ELF-1 (cell line): Measurements from ENCODE around the gene KCTD16.

Source experiments
- DNase-seq: peaks from one replicate; pipeline ENCODE4 v3.0.0-alpha.2; 2016; ENCODE audit warnings: low read depth, low spot score

The KCTD16 gene

DNA sequence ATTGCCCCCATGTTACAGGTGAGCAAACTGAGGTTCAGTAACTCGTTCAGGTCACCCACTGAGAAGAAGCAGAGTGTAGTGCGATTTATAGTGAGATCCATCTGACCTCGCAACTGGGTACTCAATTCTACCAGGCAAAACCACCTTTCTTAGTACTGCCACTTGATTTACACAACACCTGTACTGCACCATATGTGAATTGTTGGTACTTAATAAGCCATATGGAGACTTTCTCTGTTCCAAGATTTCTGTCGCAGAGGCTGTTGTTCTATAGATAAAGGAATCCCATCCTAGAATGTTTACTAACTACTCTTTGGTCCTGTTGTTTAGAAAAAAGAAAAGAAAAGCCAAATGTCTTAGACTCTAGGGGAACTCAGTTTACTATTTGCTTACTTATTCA is 287.5 kb downstream of the KCTD16 start:
- no peak for DNase-seq

DNA sequence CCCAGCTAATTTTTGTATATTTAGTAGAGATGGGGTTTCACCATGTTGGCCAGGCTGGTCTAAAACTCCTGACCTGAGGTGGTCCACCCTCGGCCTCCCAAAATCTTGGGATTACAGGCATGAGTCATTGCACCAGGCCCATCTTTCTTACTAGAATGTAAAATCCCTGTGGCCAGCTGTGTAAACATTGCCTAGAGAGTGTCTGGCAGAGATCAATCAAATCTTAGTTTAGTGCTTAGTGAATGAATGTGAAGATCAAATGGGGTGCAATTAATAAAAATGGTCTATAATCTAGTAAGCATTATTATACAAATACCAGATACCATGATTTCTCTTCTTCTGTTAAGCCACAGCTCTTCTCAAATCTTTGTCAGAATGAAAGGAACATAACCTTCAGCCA is 289.9 kb downstream of the KCTD16 start:
- DNase-seq = no peak

DNA sequence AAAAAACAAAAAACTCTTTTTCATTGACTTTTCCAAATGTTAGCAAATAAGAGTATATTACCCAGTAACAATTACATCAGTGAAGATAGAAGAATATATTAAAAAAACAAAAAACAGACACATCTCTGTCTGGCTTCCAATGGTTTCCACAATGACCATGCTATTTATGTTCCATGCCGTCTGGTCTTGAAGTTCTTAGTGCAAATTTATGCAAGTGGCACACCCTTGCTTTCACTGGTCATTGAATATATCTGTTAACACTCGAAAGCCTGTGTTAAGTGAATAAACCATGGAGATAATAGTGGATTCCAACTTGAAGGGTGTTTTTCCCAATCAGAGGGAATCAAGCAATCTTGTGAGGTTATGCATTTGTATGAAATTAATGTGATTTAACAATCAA is 291.9 kb downstream of the KCTD16 start:
- DNase-seq = no peak

DNA sequence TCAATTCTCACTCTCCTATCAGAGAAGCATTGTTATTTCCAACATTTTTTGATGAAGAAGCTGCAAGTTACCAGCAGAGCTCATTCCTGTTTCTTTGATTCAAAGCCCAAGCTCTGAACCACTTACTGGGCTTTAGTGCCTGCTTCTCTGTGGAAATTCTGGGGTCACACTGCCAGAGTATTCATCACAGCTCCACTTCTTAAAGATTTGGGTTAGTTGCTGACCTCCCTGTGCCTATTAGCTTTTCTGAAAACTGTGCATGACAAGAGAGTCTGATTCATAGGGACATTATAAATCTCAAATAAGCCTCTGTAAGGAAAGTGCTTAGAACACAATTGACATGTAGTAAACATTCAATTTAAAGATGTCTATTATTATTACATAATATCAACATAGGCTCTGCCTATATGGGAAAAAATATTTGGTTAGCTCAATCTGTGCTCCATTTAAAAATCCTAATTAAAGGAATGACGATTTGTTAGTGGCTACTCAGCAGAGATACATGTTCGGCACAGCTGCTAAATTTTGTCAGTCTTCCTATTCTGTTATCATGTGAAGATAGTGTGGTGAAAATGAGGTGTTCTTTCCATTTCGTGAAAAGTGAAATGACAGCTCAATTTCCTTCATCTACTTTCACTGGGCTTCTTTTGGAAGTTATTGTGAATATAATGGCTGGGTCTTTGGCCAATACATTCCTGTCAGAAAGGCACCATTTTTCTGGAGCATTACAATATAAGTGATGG is 293.0 kb downstream of the KCTD16 start:
- DNase-seq = no peak

DNA sequence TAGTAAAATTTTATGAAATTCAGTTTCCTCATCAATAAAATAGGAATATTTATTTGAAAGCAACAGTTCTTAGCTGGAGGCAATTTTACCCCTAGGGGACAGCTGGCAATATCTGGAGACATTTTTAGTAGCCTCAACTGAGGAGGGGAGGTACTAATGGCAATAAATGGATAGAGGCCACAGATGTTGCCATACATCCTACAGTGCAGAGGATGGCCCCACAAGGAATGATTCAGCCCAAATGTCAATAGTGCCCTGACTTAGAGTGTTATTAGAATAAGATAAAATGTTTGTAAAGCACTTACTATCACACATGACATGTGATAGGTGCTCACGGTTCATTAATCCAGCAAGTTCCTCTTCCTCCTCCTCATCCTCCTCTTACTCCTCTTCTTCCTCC is 293.6 kb downstream of the KCTD16 start:
- DNase-seq = no peak

DNA sequence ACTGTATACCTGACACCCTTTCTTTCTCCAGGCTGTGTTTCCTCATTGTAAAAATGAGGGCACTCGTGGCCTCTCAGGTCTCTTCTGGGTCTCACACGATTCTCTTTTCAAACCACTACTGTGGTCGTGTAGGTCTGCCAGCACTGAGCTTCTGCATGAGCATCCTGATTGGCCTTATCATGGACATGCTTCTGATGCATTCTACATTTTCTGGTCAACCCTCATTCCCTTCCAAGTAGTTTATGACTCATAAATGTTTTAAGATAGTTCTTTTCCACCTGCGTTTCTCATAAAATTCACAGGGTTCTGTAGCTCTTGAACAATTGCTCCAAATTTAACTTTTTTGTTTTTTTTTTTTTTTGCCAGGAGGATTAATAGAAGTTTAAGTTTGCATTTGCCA is 294.8 kb downstream of the KCTD16 start:
- DNase-seq = no peak

DNA sequence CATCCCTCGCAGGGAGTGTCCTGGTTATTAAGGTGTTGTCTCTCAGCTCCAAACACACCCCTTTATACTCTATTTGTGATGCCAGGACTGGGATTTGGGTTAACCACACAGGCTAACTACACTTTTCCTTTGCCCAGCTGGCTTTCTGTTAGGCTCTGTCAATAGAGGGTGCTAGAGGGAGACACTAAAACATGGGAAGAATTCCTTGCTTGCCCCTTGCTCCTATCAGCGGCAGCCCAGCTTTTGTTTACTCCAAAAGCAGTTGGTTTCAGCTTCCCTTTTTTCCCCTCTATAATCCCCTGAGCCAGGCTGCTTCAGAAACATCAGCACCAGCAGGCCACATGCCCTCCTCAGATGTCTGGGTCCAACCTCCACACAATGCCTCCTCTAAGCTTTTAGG is 297.1 kb downstream of the KCTD16 start:
- DNase-seq = peak; percentile 82

DNA sequence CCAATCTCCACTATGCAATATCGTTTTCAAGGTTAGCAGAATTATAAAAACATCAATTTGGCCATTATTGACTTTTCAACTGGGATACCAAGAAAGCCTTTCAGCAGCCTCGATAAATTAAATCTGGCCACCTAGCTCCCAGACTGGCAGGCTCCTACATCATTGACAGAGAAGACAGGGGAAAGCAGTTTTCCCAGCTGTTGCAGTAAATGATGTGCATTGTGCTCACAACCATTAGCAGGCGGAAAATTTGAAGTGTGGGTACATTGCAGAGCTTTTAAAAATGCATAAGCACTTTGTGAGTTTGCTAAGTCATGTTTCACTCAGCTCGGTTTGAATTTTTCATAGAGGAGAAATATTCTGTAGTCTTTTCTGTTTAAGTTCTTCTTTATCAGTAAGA is 297.9 kb downstream of the KCTD16 start:
- DNase-seq = no peak

DNA sequence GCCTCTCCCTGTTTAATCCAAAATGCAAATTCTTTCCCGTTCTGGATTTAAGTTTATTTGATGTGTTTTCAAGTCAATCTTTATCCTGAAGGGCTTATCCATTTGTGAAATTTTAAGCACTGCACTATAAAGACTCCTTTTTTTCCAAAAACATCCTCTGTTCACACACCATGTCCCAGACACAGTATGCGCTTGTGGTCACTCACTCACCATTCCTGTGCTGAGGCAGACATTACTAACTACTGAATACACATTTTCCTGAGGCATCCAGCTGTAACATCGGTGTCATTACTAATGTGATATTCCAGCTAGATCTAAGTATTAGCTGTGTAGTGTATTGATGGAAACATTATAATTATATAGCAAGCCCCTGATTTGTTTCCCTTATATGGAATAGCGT is 298.4 kb downstream of the KCTD16 start:
- DNase-seq = no peak

DNA sequence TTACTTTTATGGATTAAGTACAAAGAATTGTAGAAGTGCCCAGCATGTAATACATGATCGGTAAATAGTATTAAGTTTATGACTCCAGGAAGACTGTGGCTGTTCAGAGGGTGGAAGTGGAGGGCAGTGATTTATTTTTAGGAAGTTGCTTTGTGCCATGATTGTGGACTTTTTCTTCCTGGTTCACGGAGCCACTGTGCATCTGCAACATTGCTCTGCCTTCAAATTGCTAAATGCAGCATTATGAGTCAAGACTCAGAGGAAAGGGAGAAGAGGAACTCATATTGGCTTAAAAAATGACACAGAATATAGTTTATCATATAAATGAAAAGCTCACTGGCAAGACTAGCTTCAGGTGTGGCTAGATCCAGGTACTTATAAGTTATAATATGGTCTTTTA is 301.5 kb downstream of the KCTD16 start:
- DNase-seq = no peak

DNA sequence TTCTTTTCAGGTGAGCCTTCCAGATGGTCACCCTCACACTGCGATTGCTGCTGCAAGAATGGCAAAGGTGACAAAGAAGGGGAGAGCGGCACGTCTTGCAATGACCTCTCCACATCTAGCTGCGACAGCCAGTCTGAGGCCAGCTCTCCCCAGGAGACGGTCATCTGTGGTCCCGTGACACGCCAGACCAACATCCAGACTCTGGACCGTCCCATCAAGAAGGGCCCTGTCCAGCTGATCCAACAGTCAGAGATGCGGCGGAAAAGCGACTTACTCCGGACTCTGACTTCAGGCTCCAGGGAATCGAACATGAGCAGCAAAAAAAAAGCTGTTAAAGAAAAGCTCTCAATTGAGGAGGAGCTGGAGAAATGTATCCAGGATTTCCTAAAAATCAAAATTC is 303.0 kb downstream of the KCTD16 start:
- no peak for DNase-seq

DNA sequence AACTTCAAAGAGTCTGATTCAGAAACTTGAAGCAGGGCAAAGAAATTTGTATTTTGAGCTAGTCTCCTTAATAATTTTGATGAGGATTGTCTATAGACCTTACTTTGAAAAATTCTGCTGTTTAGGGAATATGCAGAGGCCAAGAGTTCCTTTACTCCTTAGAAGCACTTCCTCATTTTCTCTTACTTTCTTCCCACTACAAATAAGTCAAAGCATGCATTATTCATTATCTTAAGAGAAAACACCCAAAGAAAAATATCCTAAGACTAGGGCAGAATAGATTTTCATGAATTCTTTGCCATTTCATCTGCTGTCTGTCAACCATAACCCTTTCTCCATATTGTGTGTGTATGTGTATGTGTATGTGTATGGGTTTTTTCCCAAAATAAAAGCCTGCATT is 307.9 kb downstream of the KCTD16 start:
- no peak for DNase-seq

DNA sequence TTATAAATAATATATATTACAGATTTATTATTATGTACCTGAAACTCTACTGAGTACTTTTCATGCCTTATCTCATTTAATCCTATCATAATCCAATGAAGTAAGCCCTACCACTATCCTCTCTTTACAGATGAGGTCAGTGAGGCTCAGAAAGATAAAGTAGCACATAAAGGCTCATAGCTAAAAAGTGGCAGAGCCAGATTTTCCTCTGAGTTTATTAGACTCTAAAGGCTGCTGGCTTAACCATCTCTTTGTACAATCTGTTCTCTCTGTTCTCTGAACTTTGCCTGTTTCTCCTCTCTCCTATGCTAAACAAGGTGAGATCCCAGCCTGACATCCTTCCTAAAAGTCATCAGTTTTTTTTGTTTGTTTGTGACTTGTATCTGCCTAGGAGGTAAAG is 311.2 kb downstream of the KCTD16 start:
- DNase-seq = no peak

DNA sequence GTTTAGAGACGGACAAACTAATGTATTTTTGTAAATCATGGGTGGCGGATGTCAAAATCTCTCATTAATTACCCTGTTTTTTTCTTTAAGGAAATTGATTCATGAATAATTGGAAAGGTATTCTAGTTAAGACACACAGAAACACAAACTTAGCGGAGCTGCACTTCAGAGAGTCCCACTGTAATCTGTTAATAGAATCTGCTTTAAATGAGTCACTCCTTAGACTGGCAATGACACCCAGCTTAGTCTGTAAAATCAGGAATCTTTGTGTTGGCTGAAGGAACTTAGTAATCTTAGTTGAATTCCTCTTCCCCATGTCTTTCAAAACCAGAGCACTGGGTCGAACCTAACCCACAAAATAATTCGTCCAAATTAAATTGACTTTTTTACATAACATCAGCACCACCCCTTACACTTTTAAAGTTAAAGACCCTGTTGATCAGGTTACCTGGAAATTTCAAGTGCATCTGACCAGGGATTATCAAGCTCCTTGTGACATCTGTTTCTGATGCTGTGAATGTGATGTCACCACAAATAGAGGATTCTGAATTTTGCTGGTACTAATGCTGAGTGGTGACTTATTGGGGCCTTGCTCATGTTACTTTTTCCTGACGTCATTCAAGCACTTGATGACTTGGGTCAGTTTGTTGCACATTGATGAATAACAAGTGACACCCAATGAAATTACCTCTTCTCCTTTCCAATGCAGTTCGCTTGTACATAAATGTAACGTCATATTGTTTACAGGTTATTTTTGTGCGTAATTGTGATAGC is 313.6 kb downstream of the KCTD16 start:
- DNase-seq = no peak

DNA sequence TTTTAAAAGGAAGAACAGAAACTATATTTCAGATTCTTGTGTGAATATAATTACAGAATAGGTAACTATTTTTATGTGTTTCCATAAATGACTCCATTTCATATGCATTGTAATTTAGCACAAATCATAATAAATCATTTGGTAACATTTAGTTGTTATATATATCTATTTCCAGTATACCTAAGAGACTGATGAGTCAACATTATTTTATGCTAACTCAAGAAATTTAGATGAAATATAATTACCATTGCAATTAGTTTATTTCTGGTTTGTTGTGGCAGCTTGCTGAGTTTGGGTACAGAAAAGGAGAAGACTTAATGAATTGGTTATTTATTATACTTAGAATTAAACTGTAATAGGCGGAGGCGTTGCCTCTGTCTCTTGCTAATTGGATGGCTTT is 314.9 kb downstream of the KCTD16 start:
- DNase-seq = no peak

DNA sequence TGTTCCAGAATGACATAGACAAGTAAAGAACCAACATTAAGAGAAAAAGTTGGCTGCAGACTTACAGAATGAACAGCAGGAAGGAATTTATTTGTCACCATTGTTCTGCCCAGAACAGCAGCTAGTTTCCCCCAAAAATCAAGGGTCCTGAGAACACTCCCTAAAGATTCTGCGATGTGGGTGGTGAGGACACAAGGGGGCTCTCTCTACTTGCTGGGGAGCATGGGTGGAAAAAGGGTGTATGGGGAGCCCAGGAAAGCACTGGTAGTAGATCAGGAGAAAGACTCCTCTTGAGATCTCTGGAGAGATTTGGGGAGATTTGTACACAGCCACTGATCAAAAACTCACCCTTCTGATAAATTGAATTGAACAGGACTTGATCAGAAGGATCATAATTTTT is 316.5 kb downstream of the KCTD16 start:
- peak; percentile 38 for DNase-seq

DNA sequence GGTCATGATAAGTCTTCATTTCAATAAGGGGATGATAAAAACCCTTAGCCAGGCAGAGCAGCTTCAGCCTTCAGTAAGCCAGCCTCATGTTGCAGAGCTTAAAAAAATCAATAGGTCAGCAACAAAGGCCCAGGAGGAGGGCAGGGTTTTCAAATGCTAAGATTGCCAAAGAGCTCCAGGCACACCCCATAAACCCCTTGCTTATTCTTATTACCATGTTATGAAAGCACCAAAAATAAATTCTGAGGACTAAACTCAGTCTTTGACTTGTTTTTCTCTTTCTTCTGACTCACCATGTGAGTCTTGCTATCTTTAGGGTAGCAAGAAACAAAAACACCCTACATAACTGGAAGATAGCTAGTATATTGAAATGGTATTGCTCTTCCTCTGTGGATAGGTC is 317.1 kb downstream of the KCTD16 start:
- DNase-seq = peak; percentile 36

DNA sequence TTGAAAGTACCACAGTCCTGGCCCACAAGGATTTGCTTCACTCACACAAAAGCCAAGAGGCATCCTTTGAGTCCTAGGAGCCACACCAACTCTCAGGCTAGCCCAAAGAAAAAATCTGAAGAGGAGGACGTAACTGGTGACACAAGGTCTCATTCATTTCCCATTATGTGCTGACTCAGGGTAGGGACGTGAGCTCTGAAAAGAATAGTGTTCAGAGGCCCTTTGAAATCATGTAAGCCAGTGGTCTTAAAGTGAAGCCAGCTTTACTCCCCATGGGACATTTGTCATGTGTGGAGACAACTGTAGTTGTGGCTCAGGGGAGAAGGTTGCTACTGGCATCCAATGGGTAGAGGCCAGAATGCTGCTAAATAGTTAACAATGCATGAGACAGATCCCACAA is 332.4 kb downstream of the KCTD16 start:
- DNase-seq = no peak

DNA sequence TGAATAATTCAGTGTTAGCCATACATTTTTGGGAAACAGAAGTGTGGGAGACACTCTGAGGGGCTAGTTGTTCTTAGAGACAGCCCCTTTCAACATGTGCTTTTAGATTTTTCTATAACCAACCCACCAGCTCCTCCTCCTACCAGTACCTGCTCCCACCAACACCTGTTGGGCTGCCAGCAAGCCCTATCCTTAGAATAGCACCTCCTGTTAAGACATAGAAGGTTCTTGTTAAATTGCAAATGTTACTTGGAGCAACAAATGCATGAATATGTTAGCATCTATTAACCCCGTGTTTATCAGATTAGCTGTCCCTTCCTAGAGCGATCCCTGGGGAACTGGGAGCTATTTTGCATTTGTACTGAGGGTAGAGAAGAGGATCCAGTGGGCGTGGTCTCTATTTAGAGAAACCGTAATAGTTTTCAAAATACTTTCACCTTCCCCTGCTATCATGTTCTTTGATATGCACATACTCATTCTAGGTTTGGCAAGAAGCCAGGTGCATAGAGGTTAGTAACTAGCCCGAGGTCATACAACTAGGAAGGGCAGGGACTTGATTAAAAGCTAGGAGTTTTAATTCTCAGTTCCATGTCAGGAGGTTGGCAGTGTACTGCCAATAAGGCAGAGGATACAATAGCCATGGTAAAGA is 334.4 kb downstream of the KCTD16 start:
- peak; percentile 53 for DNase-seq

DNA sequence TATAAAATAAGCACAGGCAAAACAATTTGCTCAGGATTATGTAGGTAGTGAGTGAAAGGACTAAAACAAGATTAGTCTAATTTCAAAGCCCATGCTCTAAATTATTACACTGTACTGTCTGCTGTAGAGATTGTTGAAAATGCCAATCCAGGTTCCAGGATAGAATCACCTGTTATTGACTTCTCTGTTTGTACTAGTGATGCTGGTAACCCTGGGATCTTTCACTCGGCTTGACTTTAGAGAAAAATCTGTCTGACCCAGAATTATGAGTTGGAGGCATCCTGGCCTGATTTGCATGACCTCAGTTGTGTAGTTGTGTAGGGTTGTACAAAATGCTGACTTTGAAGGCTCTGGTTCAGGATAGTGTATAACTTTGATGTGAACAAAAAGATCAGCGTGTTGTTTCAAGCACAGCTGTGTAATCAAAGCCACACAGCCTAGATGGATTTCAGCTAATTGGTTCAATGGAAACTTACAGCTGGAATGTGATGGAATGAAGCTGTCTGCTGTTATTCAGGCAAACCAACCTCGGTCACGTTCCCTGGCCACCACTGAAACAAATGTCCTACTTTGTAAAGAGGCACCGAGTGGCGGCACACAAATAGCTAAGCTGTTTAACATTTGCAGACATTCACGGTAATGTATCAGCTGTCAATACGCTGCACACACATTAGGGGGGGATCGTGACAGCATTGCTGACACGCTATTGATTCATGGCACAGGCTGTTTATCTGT is 340.3 kb downstream of the KCTD16 start:
- DNase-seq = no peak

DNA sequence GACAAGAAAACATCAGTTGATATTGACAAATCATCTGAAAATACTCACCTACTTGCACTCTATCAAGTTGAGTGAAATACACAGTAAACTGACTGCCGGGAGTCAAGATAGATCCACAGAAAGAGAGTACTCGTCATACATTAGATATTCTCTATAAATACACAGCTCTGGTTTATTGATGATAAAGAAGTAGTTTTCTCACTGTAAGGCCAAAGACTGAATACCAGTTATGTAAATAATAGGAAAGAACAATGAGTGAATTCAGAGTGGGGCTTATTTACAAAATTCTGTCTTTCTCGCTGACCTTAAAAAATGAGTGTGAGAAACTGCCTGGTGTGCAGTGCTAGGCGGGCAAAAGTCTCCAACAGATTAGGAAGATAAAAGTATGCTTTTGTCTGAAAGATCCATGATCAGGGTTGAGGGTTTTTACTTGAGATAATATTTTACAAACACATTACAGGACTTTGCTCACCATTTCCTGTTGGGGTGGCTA is 341.0 kb downstream of the KCTD16 start:
- DNase-seq = no peak

DNA sequence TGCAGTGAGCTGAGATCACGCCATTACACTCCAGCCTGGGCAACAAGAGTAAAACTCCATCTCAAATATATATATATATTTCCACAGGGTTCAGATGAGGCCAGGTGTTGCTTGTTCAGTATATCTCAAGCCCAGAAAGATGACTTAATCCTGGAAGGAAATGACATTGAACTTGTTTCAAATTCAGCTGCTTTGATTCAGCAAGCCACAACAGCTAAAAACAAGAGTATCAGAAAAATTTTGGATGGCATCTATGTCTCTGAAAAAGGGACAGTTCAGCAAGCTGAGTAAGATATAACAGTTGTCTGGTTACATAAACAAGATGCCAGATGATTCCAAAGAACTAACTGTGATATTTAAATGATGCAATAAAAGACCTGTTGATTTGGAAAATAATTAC is 352.0 kb downstream of the KCTD16 start:
- no peak for DNase-seq
